Heart right ventricle (tissue), 16 donors: ENCODE results near the gene BTBD1. TPM values are rescaled to one million over a fixed set of nuclear protein-coding genes. Genes with fewer than 3 reads are reported as not detected.

ENCODE experiments used
- ATAC-seq, 8 donors: fragments of 200-7000 bp; cut with Tn5 transposase; one replicate each; pipeline ENCODE4 v1.9.1; 2020; ENCODE audit warnings: mild to moderate bottlenecking in 8 of 8, moderate library complexity in 8 of 8, moderate number of reproducible peaks in 1 of 8
- DNase-seq, 2 donors: peaks; one replicate each; pipeline ENCODE4 v3.0.0-alpha.2; 2020
- H3K27ac ChIP-seq, 10 donors: fragments of 200-600 bp; sonication (generic) in 2 of 10; one replicate each; pipeline versions ENCODE4 v1.5.0 to v1.8.0; 2020 to 2022; ENCODE audit warnings: mild to moderate bottlenecking in 3 of 10
- H3K27me3 ChIP-seq, 7 donors: fragments of 200-600 bp; one replicate each; pipeline ENCODE4 v1.8.0; 2021 to 2022; ENCODE audit warnings: mild to moderate bottlenecking in 2 of 7
- H3K36me3 ChIP-seq, 9 donors: fragments of 200-600 bp; sonication (generic) in 1 of 9; one replicate each; pipeline versions ENCODE4 v1.5.0 to v1.8.0; 2020 to 2022; ENCODE audit warnings: mild to moderate bottlenecking in 2 of 9
- H3K4me1 ChIP-seq, 9 donors: fragments of 200-600 bp; sonication (generic) in 1 of 9; one replicate each; pipeline versions ENCODE4 v1.5.0 to v1.8.0; 2020 to 2022; ENCODE audit warnings: mild to moderate bottlenecking in 4 of 9
- H3K4me3 ChIP-seq, 10 donors: fragments of 200-600 bp; sonication (generic) in 2 of 10; one replicate each; pipeline versions ENCODE4 v1.5.0 to v1.8.0; 2020 to 2022; ENCODE audit warnings: mild to moderate bottlenecking in 7 of 10, moderate library complexity in 2 of 10
- H3K9me3 ChIP-seq, 11 donors: fragments of 200-600 bp in 10 of 11; sonication (generic) in 2 of 11; one replicate each; pipeline versions ENCODE4 v1.5.0 to v1.8.0; 2013 to 2022; ENCODE audit warnings: mild to moderate bottlenecking in 2 of 11, control low read depth in 1 of 11, moderate library complexity in 1 of 11
- WGBS, 2 donors: extraction: QIAGEN DNeasy Blood & Tissue Kit; methylation state at CpG; one replicate each; pipeline ENCODE4 v1.1.7; 2013; ENCODE audit warnings: inconsistent platforms in 1 of 2; 5-methylcytosine and 5-hydroxymethylcytosine counted together
- intact Hi-C, 10 donors: fragments of 100-400 bp; cut with DNase I; formaldehyde crosslinking; loops; one replicate each; pipeline versions ENCODE4 v1.11.1 to v1.14.2; 2022
- polyA plus RNA-seq, 2 donors: library from polyadenylated mRNA; stranded (reverse); fragments of 200-250 nt; gene quantifications; one replicate each; pipeline ENCODE4 v1.2.3, GENCODE V29; 2013
- total RNA-seq, 10 donors: library from RNA; stranded (reverse); fragmentation: NEBNext Ultra II Directional in 3 of 10; extraction: Animal tissue kit (Norgen Biotek cat#: 25700) in 3 of 10; gene quantifications; one replicate each; pipeline versions ENCODE4 v1.2.1 to v1.2.4, GENCODE V29; 2021 to 2023
- TF ChIP-seq, protein P1 (sequence below), 9 donors: fragments of 200-600 bp; sonication (generic) in 2 of 9; IDR thresholded peaks; one replicate each; pipeline versions ENCODE4 v1.5.0 to v1.8.0; 2021 to 2022; ENCODE audit warnings: antibody characterized with exemption in 9 of 9, mild to moderate bottlenecking in 5 of 9, moderate library complexity in 1 of 9
- donor health status: Arrhythmogenic right ventricular cardiomyopathy.
- donor health status: ischemic (EF 13 %, LVEDD 7.1; RV severe dilation, severe dysfunction).
- donor health status: healthy with polysubstance abuse.
- donor health status: DM: no; HTN: yes; CAD: no.
- donor health status: DM: no; HTN: no; CAD: no.
- donor health status: ischemic (EF 25% LVEDD 6.9; RV normal size, moderate dysfunction).
- donor health status: ischemic (EF 25% LVEDD 5.7; RV mildly dilated, moderate dysfunction).
- donor health status: healthy.
- donor health status: DM: yes; HTN: yes; CAD: no.
- donor health status: Ischemic cardiomyopathy.
- donor health status: ischemic (EF 35%, LVEDD 5.7; RV mildly dilated, moderate dysfunction).
- donor health status: nonischemic (EF 11% LVEDD 7.7; RV severe dilation, severe dysfunction).
- donor health status: DM: yes; HTN: yes; CAD: no.
- donor health status: PGD.
- donor health status: ischemic (EF 29% LVEDD 5.4; RV normal size, mild dysfunction).
- donor health status: nonischemic (EF 23%, LVEDD 6.1; RV moderate dilation, normal function).

The BTBD1 gene
- total and polyA plus RNA-seq, 12 donors: 14.1 to 185 (median 149) TPM

DNA sequence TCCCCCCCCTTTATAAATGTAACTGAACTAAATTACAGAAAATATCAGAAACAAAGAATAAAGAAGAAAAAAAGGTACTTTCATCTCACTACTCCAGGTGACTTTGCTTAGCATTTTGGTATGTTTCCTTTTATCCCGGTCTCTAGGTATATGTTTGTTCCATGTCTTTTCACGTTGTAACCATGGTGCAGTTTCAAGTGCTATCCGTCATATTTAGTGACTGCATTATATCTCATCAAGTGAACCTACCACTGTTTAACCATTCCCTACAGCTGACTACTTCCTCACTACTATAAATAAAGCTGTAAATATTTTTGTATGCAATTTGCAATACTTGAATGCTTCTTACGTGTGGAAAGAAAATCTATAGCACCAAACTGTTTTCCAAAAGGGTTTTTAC is 2.2 kb downstream of the BTBD1 start:
- TF ChIP-seq, protein P1, sequence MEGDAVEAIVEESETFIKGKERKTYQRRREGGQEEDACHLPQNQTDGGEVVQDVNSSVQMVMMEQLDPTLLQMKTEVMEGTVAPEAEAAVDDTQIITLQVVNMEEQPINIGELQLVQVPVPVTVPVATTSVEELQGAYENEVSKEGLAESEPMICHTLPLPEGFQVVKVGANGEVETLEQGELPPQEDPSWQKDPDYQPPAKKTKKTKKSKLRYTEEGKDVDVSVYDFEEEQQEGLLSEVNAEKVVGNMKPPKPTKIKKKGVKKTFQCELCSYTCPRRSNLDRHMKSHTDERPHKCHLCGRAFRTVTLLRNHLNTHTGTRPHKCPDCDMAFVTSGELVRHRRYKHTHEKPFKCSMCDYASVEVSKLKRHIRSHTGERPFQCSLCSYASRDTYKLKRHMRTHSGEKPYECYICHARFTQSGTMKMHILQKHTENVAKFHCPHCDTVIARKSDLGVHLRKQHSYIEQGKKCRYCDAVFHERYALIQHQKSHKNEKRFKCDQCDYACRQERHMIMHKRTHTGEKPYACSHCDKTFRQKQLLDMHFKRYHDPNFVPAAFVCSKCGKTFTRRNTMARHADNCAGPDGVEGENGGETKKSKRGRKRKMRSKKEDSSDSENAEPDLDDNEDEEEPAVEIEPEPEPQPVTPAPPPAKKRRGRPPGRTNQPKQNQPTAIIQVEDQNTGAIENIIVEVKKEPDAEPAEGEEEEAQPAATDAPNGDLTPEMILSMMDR (IDR thresholded peaks at IDR 0.05): no peak
- intact Hi-C loops: loop anchor here in 6 of 10 donors (5.0 to 10.0 kb wide), 6 partner anchors 42 to 142 kb away; partner anchors contain the start of genes HDGFL3 (in 4 of the 6), C15orf40 (in 3 of the 6) and TM6SF1 (in 3 of the 6)
- Histone ChIP-seq H3K4me3 (peak overlapping the region in 9 of 10 donors; percentile 72 to 99 (median 87)), H3K4me1 (peaks cover 5 to 66% (median 53%) of the 10 kb centered on the region in 9 donors), H3K27ac (peak overlapping the region in 4 of 10 donors; percentile 4 to 99 (median 96)), H3K36me3 (peaks cover 0 to 9% (median 0%) of the 10 kb centered on the region in 9 donors), H3K9me3 (peaks cover 0 to 9% (median 0%) of the 10 kb centered on the region in 11 donors), H3K27me3 (no peaks in the 10 kb centered on the region)
- WGBS, 2 donors: 25 to 32% methylated on average over 4 of the region's 4 CpGs
- DNase-seq: no peak
- peak in 1 of 8 donors; percentile 29 for ATAC-seq

DNA sequence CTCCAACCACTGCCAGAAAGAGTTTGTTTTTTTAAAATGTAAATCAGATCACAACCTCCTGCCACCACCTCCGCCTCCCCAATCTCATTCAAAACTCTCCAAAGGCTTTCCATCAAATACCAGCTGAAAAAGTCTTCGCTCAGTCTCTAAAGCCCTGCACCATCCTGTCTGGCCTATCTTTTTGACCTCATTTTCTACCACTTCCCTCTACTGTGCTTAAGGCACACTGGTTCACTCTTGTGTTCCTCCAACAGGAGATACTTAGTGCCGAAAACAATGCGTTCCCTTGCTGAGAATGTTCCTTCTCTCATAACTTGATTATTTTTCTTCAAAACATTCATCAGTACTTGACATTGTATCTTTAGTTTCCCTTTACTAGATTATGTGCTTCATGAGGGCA is 3.5 kb downstream of the BTBD1 start:
- WGBS, 2 donors: 81 to 87% methylated on average over 4 of the region's 4 CpGs
- peak overlapping the region in 1 of 10 donors; percentile 13 for H3K27ac ChIP-seq
- DNase-seq (no peak), ATAC-seq (no peak)
- H3K9me3 ChIP-seq: no peaks in the 10 kb centered on the region
- TF ChIP-seq, protein P1 (IDR thresholded peaks at IDR 0.05): no peak
- H3K36me3 ChIP-seq: peaks cover 0 to 13% (median 0%) of the 10 kb centered on the region in 9 donors
- no peaks in the 10 kb centered on the region for H3K27me3 ChIP-seq
- intact Hi-C loops: loop anchor here in 2 of 10 donors (10.0 kb wide), 2 partner anchors 49 to 141 kb away; partner anchors contain the start of genes C15orf40 (in 2 of the 2) and HDGFL3 (in 2 of the 2)
- peak overlapping the region in 2 of 10 donors; percentile 78 to 79 for H3K4me3 ChIP-seq
- H3K4me1 ChIP-seq: peaks cover 10 to 73% (median 56%) of the 10 kb centered on the region in 9 donors

DNA sequence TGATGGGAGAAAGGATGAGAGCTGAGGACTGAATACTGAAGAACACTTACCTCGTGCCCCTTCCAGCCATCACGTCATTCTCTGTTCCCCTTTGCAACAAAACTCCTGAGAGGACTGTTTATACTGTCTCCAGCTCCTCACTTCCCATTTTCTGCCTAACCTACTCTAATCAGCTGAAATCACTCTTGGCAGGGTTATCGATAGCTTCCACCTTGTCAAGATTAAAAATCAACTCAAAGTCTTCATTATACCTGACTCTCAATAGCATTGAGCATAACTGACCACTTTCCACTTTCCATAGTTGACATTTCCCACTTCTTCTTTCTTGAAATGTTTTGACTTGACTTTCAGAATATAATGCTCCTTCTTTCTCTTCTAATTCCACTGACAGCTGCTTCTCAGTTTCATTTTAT is 4.3 kb downstream of the BTBD1 start:
- Histone ChIP-seq H3K27me3 (no peaks in the 10 kb centered on the region), H3K36me3 (peaks cover 0 to 13% (median 0%) of the 10 kb centered on the region in 9 donors), H3K4me3 (no peak overlapping the region), H3K4me1 (peaks cover 14 to 80% (median 61%) of the 10 kb centered on the region in 9 donors), H3K9me3 (no peaks in the 10 kb centered on the region), H3K27ac (peak overlapping the region in 2 of 10 donors; percentile 9 to 10)
- ATAC-seq (no peak), DNase-seq (no peak)
- intact Hi-C loops: loop anchor here in 2 of 10 donors (10.0 kb wide), 2 partner anchors 48 to 142 kb away; partner anchors contain the start of genes C15orf40 (in 2 of the 2) and HDGFL3 (in 2 of the 2)
- TF ChIP-seq, protein P1 (IDR thresholded peaks at IDR 0.05): no peak
- 47 to 52% methylated on average over 3 of the region's 3 CpGs for WGBS, 2 donors

DNA sequence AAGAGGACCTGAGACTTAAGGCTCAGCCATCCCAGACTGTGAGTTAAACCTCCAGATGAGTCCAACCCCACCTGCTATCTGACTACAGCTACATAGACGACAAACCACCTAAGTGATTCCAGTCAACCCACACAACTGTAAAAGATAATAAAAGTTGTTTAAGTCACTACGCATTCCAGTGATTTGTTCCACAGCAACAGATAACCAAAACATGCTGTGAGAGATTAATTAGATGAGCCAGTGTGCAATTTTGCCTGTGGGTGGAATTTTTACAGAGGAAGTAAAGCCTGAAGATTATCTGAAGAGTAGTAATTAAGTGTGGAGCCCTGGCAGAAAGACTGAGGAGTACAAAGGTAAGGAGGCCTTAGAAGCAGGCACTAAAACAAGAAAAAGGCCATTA is 5.4 kb downstream of the BTBD1 start:
- no peak for DNase-seq
- H3K4me3 ChIP-seq: no peak overlapping the region
- H3K27me3 ChIP-seq: no peaks in the 10 kb centered on the region
- no peak overlapping the region for H3K27ac ChIP-seq
- intact Hi-C loops: loop anchor here in 2 of 10 donors (10.0 kb wide), 2 partner anchors 47 to 143 kb away; partner anchors contain the start of genes C15orf40 (in 2 of the 2) and HDGFL3 (in 2 of the 2)
- H3K36me3 ChIP-seq: peaks cover 0 to 16% (median 0%) of the 10 kb centered on the region in 9 donors
- TF ChIP-seq, protein P1 (IDR thresholded peaks at IDR 0.05): no peak
- no peak for ATAC-seq
- H3K9me3 ChIP-seq: no peaks in the 10 kb centered on the region
- WGBS, 2 donors: 33 to 53% methylated on average over 2 of the region's 2 CpGs
- peaks cover 14 to 88% (median 70%) of the 10 kb centered on the region in 9 donors for H3K4me1 ChIP-seq
